Coronary artery (tissue), 2 donors: ENCODE results near the gene HRC.

Source experiments
- DNase-seq: peaks from one replicate; pipeline ENCODE4 v3.0.0-alpha.2; 2017; ENCODE audit warnings: low spot score
- H3K27ac ChIP-seq, 2 donors: fragments of 200-600 bp; sonication (generic); one replicate each; pipeline ENCODE4 v1.5.1; 2016 to 2019
- H3K4me3 ChIP-seq: fragments of 200-600 bp; sonication (generic); 2 replicates; pipeline ENCODE4 v1.5.1; 2016; ENCODE audit warnings: mild to moderate bottlenecking, moderate library complexity
- CTCF ChIP-seq: fragments of 200-600 bp; sonication (generic); IDR thresholded peaks from one replicate; pipeline ENCODE4 v1.5.1; 2019; ENCODE audit warnings: antibody characterized with exemption

The HRC gene

GRCh38 chr19:49173198-49173597 lies 18.0 kb upstream of the HRC start:
- no peak overlapping the region for H3K4me3 ChIP-seq
- no peak for DNase-seq
- no peak overlapping the region for H3K27ac ChIP-seq
- TF ChIP-seq CTCF: no peak

- DNase-seq: no peak
- H3K27ac ChIP-seq: no peak overlapping the region
Measured at GRCh38 chr19:49168421-49168820, 13.2 kb upstream of the HRC start.

GRCh38 chr19:49167857-49168409 lies 12.7 kb upstream of the HRC start:
- DNase-seq: no peak
- no peak overlapping the region for H3K27ac ChIP-seq
- TF ChIP-seq CTCF: no peak
- H3K4me3 ChIP-seq: no peak overlapping the region

More at GRCh38 chr19:49168421-49168820, 13.2 kb upstream of the HRC start:
- no peak overlapping the region for H3K4me3 ChIP-seq
- no peak for TF ChIP-seq CTCF

- Histone ChIP-seq H3K4me3 (peak overlapping the region; percentile 56), H3K27ac (peak overlapping the region; percentile 85 to 91)
Measured at GRCh38 chr19:49165865-49166301, 10.7 kb upstream of the HRC start.

GRCh38 chr19:49165111-49165750 lies 10.0 kb upstream of the HRC start:
- Histone ChIP-seq H3K27ac (peak overlapping the region; percentile 85 to 91), H3K4me3 (peak overlapping the region; percentile 56)
- no peak for TF ChIP-seq CTCF
- DNase-seq: no peak

More at GRCh38 chr19:49165865-49166301, 10.7 kb upstream of the HRC start:
- no peak for DNase-seq
- no peak for TF ChIP-seq CTCF

GRCh38 chr19:49161987-49162386 lies 6.8 kb upstream of the HRC start:
- H3K27ac ChIP-seq: no peak overlapping the region

More at GRCh38 chr19:49161987-49162386, 6.8 kb upstream of the HRC start:
- no peak for DNase-seq
- H3K4me3 ChIP-seq: no peak overlapping the region
- no peak for TF ChIP-seq CTCF
